SU-DHL-6 (cell line): ENCODE data around the gene JSRP1.

Experiments used
- H2AFZ ChIP-seq: fragments of 200-600 bp; sonication (generic); 2 replicates; pipeline ENCODE4 v1.6.1; 2014; ENCODE audit warnings: low read depth, mild to moderate bottlenecking, moderate library complexity, mixed read lengths, antibody characterized with exemption, low read length; ENCODE audit not compliant: severe bottlenecking
- H3F3A ChIP-seq: fragments of 200-600 bp; shearing (Covaris generic); 2 replicates; pipeline ENCODE4 v1.6.0; 2016; ENCODE audit warnings: antibody characterized with exemption, mild to moderate bottlenecking; ENCODE audit not compliant: insufficient read depth
- H3K27ac ChIP-seq: fragments of 200-600 bp; sonication (generic); 2 replicates; pipeline ENCODE4 v1.5.1; 2016; ENCODE audit warnings: low read depth, mild to moderate bottlenecking, low read length, moderate library complexity, mixed read lengths
- H3K27me3 ChIP-seq: fragments of 200-600 bp; sonication (generic), shearing (Covaris generic); 2 replicates; pipeline ENCODE4 v1.6.0; 2014; ENCODE audit warnings: mild to moderate bottlenecking, low read length
- H3K36me3 ChIP-seq: fragments of 200-600 bp; sonication (generic); 2 replicates; pipeline ENCODE4 v1.6.1; 2014; ENCODE audit warnings: mild to moderate bottlenecking, low read length, mixed read lengths
- H3K4me2 ChIP-seq: fragments of 300-600, 200-600 bp; shearing (Covaris generic), sonication (generic); 2 replicates; pipeline ENCODE4 v1.6.0; 2014; ENCODE audit warnings: low read length, low read depth, mild to moderate bottlenecking; ENCODE audit not compliant: poor library complexity, severe bottlenecking
- H3K4me3 ChIP-seq: fragments of 200-600 bp; sonication (generic); 2 replicates; pipeline ENCODE4 v1.5.1; 2014; ENCODE audit warnings: antibody characterized with exemption, low read length, mild to moderate bottlenecking, mixed read lengths; ENCODE audit not compliant: insufficient read depth, poor library complexity, severe bottlenecking
- H3K79me2 ChIP-seq: fragments of 200-600 bp; sonication (generic); 2 replicates; pipeline ENCODE4 v1.6.1; 2014; ENCODE audit warnings: mild to moderate bottlenecking, low read length, moderate library complexity; ENCODE audit not compliant: insufficient read depth
- H3K9ac ChIP-seq: fragments of 200-600 bp; sonication (generic); 2 replicates; pipeline ENCODE4 v1.7.0; 2014; ENCODE audit warnings: mild to moderate bottlenecking, low read length
- H3K9me2 ChIP-seq: fragments of 200-600 bp; sonication (generic); replicated peaks from 2 replicates; pipeline ENCODE4 v1.6.1; 2014; ENCODE audit warnings: low read length; ENCODE audit not compliant: insufficient read depth
- H3K9me3 ChIP-seq: fragments of 200-600 bp; sonication (generic); 2 replicates; pipeline ENCODE4 v1.6.1; 2014; ENCODE audit warnings: low read length, mixed read lengths; ENCODE audit not compliant: insufficient read depth
- H4K20me1 ChIP-seq: fragments of 200-600 bp; sonication (generic); 2 replicates; pipeline ENCODE4 v1.6.1; 2014; ENCODE audit warnings: low read depth, mild to moderate bottlenecking, antibody characterized with exemption, low read length, moderate library complexity, mixed read lengths
- CTCF ChIP-seq: fragments of 200-600 bp; sonication (generic); IDR thresholded peaks from one replicate; pipeline ENCODE4 v1.5.1; 2017; ENCODE audit warnings: antibody characterized with exemption, mild to moderate bottlenecking, low read length, moderate library complexity; ENCODE audit not compliant: insufficient read depth, poor library complexity, severe bottlenecking
- EZH2phosphoT487 ChIP-seq: fragments of 200-600 bp; sonication (generic), shearing (Covaris generic); conservative IDR thresholded peaks from 2 replicates; pipeline ENCODE4 v1.6.1; 2018; ENCODE audit warnings: mild to moderate bottlenecking, antibody characterized with exemption, low read length, moderate library complexity, mixed read lengths

JSRP1 gene

GRCh38 chr19:2248136-2249009 is 7.8 kb downstream of the JSRP1 start:
- H3K4me2 ChIP-seq: no peak overlapping the region
- H3K9me3 ChIP-seq: no peaks in the 10 kb centered on the region
- no peaks in the 10 kb centered on the region for H3K36me3 ChIP-seq
- TF ChIP-seq EZH2phosphoT487 (no peak), CTCF (no peak)
- no peaks in the 10 kb centered on the region for H4K20me1 ChIP-seq
- 0 out of 2 replicates have a peak, but pooled peaks cover 10% of the 10 kb centered on the region for H3F3A ChIP-seq
- no peak overlapping the region for H2AFZ ChIP-seq
- peaks cover 3% of the 10 kb centered on the region; the same call in 1 of the 2 replicates for H3K79me2 ChIP-seq
- no peak overlapping the region for H3K27ac ChIP-seq
- no peaks in the 10 kb centered on the region for H3K9me2 ChIP-seq
- no peak overlapping the region for H3K4me3 ChIP-seq
- H3K9ac ChIP-seq: no peak overlapping the region
- H3K27me3 ChIP-seq: no peaks in the 10 kb centered on the region

- H3K9me3 ChIP-seq: no peaks in the 10 kb centered on the region
- H3F3A ChIP-seq: 0 out of 2 replicates have a peak, but pooled peaks cover 6% of the 10 kb centered on the region
- peaks cover 11% of the 10 kb centered on the region for H3K79me2 ChIP-seq
- H2AFZ ChIP-seq: no peak overlapping the region
- H3K27me3 ChIP-seq: no peaks in the 10 kb centered on the region
- no peak overlapping the region for H3K4me2 ChIP-seq
- no peak overlapping the region for H3K4me3 ChIP-seq
- no peaks in the 10 kb centered on the region for H3K9me2 ChIP-seq
- H3K27ac ChIP-seq: no peak overlapping the region
- H3K36me3 ChIP-seq: no peaks in the 10 kb centered on the region
- no peaks in the 10 kb centered on the region; the same call in 1 of the 2 replicates for H4K20me1 ChIP-seq
- H3K9ac ChIP-seq: no peak overlapping the region
- TF ChIP-seq EZH2phosphoT487: no peak
- no peak for TF ChIP-seq CTCF
Measured at GRCh38 chr19:2247433-2248101, 8.7 kb downstream of the JSRP1 start.

- Histone ChIP-seq H3K4me3 (no peak overlapping the region), H3K79me2 (peaks cover 18% of the 10 kb centered on the region), H3F3A (0 out of 2 replicates have a peak, but pooled peaks cover 6% of the 10 kb centered on the region), H3K27me3 (no peaks in the 10 kb centered on the region), H3K9me3 (no peaks in the 10 kb centered on the region), H4K20me1 (no peaks in the 10 kb centered on the region; the same call in 1 of the 2 replicates), H3K36me3 (no peaks in the 10 kb centered on the region), H3K9me2 (no peaks in the 10 kb centered on the region), H3K4me2 (no peak overlapping the region), H3K9ac (no peak overlapping the region), H2AFZ (no peak overlapping the region), H3K27ac (no peak overlapping the region)
- no peak for TF ChIP-seq EZH2phosphoT487
- no peak for TF ChIP-seq CTCF
Measured at GRCh38 chr19:2246801-2247361, 9.3 kb downstream of the JSRP1 start.
